OCI-M1 (cell line): ENCODE results near the gene B9D2.
"Not testable (repeated sequence)": the region's sequence is repeated elsewhere in the genome, so short reads cannot be mapped to it uniquely, and the experiment has no call there.

Experiments used
- DNase-seq: peaks from one replicate; lab custom pipeline; 2025; lab: John Stamatoyannopoulos, UW

The B9D2 gene

DNA sequence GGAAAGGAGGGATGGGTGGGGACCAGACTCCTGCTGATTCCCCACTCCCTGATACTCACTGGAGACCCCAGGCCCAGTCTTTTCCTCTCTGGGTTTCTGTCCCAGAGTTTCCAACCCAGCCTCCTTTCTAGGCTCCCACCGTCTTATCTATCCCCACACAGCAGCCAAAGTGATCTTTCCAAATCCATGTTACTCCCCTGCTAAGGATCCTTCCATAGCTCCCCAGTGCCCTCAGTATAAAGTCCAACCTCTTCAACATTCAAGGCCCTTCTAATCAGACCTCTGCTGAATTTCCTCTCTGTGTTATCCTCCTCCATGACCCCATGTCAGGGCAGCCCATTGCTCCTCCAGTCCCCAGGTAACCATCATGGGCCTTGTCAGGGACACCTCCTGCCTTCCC is 8.9 kb downstream of the B9D2 start:
- DNase-seq = no peak

DNA sequence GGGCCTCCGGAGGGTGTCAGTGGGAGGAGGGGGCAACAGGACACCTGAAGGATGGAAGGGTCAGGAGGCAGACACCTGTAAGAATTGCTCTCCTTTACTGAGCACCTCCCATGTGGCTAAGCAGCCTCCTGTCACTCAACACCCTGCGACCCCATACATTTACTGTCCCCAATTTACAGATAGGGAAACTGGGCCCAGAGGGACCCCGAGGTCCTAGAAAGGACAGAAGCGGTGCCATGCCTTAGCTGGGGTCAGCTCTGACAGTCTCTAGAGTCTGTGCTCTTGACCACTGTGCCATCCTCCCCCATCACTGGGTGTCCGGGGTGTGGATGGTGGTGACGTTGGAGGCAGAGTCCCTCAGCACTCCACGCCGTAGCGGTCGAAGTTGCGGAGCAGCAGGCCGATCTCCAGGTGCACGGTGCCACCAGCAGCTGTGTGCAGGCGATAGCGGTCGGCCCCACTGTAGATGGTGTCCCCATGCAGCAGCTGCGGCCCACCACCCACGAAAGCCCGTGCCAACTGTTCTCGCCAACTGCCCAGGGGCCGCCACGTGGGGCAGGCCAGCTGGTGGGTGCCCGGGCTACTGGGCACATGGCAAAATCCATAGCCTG is 9.5 kb downstream of the B9D2 start:
- no peak for DNase-seq

DNA sequence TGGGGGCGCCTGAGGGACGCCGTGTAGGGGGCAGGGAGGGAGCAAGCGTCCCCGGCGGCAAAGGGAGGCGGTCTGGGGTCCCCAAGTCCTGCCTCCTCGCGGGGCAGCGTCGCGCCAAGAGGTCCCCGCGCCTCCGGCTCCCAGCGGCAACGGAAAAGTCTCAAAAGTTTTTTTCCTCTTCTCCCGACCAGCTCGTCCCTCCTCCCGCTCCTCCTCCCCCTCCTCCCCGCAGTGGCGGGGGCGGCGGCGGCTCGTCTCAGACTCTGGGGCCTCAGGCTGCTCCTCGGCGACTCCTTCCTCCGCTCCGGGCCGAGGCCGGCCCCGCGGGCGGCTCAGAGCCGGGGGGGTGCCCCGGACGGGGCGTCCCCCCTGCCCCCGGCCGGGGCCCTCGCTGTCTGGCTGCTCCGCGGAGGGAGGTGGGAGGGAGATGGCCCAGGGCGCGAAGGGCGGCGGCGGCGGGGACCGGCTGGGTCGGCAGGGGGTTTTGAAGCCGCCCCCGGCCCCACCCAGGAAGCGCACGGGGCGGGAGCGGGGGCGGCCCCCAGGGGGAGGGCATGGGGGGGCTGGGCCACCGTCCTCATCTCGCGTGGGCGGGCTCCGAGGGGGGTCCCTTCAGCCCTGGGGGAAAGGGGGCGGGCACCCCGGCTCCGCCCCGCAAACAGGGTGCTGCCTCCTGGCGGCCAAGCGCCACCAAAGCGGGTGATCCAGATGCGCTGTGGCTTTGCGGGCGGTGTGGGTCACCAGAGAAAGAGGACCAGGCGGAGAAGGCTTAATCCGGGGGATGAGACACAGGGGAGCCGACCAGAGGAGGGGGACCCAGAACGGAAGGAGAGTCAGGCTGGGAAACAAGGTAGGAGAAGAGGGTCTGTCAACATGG is 10.2 kb downstream of the B9D2 start, which contains the start of gene TGFB1:
Gene TGFB1, minus strand, starts transcription at position 457 of the 877 bp plus-strand sequence. CDS start 878 bp downstream, outside the sequence.
- DNase-seq = peak; percentile 98

DNA sequence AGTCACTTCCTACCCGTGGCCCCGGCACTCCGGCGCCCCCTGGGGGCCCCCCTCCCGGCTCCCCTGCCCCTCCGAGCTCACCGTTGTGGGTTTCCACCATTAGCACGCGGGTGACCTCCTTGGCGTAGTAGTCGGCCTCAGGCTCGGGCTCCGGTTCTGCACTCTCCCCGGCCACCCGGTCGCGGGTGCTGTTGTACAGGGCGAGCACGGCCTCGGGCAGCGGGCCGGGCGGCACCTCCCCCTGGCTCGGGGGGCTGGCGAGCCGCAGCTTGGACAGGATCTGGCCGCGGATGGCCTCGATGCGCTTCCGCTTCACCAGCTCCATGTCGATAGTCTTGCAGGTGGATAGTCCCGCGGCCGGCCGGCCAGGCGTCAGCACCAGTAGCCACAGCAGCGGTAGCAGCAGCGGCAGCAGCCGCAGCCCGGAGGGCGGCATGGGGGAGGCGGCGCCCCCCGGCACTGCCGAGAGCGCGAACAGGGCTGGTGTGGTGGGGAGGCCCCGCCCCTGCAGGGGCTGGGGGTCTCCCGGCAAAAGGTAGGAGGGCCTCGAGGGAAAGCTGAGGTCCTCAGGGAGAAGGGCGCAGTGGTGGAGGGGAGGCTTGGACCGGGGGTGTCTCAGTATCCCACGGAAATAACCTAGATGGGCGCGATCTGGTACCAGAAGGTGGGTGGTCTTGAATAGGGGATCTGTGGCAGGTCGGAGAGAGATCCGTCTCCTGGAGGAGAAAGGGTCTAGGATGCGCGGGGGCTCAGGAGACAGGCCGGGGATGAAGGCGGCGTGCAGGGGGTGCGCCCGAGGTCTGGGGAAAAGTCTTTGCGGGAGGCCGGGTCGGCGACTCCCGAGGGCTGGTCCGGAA is 11.1 kb downstream of the B9D2 start:
- DNase-seq = peak; percentile 90

DNA sequence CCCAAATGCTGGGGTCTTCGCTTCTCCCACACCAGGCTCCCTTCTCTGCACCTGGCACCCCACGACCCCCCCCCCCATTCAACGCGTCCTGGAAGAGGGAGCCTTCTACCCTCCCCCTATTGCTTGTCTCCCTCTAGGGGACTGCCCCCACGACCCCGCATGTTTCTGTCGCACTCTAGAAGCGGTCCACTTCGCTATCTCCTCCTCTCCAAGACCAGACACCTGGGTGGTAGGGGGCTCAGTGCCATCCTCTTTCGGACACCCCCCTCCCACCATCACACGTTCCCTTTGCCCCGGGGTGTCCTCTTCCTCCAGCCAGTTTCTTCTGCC is 11.7 kb downstream of the B9D2 start:
- DNase-seq = no peak

- peak; percentile 86 for DNase-seq
Observed at GRCh38 chr19:41351339-41352245, 12.4 kb downstream of the B9D2 start.

- DNase-seq = peak; percentile 72
Observed at GRCh38 chr19:41350735-41351338, 13.1 kb downstream of the B9D2 start.

DNA sequence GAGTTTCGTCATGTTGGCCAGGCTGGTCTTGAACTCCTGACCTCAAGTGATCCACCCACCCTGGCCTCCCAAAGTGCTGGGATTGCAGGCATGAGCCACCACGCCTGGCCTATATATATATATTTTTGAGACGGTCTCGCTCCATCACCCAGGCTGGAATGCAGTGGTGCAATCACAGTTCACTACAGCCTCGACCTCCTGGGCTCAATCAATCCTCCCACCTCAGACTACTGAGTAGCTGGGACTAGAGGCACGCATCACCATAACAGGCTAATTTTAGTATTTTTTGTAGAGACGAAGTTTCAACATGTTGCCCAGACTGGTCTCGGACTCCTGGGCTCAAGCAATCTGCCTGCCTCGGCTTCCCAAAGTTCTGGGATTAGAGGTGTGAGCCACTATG is 17.0 kb downstream of the B9D2 start:
- not testable (repeated sequence) for DNase-seq

DNA sequence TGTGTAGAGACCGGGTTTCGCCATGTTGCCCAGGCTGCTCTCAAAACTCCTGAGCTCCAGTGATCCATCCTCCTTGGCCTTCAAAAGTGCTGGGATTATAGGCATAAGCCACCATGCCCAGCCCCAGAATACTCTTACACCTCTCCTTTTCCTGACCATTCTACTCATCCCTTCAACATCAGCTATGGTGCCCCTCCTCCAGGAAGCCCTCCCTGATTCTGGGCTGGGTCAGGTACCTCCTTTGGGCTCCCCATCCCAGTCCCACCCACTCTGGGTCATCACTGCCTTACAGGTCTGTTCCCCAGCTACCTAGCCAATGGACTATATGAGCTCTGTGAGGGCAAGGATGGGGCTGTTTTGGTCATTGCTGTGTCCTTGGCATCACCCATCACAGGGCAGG is 19.8 kb downstream of the B9D2 start:
- no peak for DNase-seq

- no peak for DNase-seq
Observed at GRCh38 chr19:41341669-41342490, 22.1 kb downstream of the B9D2 start.

GRCh38 chr19:41339936-41340335 is 24.0 kb downstream of the B9D2 start:
- DNase-seq = no peak

DNA sequence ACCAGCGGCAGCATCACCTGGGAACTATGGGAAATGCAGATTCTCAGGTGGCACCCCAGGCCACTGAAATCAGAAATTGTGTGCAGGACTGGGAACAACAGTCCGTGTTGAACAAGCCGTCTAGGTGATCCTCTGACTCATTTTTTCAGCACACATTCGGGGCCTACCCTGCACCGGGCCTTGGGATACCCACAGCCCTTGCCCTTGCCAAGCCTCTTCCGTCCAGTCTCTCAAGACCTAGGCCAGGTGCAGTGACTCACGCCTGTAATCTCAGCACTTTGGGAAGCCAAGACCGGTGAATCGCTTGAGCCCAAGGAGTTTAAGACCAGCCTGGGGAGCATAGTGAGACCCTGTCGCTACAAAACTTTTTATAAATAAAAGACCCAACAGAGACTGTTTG is 28.5 kb downstream of the B9D2 start:
- no peak for DNase-seq

- DNase-seq = peak; percentile 88
Observed at GRCh38 chr19:41334793-41335192, 29.2 kb downstream of the B9D2 start.

- DNase-seq = no peak
Observed at GRCh38 chr19:41332468-41332867, 31.5 kb downstream of the B9D2 start.

- no peak for DNase-seq
Observed at GRCh38 chr19:41332000-41332399, 31.9 kb downstream of the B9D2 start.

DNA sequence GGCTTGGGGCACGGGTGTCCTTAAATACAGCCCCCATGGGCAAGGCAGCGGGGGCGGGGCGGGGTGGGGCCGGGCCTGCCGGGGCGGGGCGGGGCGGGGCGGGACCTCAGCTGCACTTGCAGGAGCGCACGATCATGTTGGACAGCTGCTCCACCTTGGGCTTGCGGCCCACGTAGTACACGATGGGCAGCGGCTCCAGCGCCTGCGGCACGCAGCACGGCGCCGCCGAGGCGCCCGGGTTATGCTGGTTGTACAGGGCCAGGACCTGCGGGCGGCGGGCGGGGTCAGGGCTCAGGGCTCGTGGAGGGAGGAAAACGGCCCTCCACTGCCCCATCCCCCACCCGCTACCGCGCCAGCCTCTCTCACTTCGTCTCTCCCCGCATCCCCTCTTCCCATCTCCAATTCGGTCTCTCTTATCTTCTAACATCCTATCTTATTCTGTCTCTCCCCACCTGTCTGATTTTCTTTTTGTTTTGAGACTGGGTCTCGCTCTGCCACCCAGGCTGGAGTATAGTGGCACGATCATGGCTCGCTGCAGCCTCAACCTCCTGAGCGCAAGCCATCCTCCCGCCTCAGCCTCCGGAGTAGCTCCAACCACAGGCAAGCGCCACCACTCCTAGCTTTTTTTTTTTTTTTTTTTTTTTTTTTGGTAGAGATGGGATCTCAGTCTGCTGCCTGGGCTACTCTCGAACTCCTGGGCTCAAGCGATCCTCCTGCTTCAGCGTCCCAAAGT is 32.8 kb downstream of the B9D2 start:
- DNase-seq = no peak

DNA sequence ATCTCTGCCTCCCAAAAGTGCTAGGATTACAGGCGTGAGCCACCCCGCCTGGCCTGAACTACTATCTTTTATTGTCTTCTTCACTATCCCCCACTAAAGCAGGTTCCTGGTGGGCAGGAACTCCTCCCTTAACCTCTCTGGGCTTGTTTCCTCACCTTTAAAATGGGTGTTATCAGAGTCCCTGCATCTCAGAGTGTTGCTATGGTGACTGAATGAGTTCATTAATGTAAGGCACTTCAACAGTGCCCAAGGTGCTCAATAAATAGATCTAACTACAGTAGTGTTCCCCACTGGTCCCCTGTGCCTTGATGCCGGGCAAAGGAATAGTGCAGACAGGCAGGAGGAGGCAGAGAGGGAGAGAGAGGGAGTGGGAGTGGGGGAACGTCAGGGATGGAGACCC is 33.5 kb downstream of the B9D2 start:
- no peak for DNase-seq

DNA sequence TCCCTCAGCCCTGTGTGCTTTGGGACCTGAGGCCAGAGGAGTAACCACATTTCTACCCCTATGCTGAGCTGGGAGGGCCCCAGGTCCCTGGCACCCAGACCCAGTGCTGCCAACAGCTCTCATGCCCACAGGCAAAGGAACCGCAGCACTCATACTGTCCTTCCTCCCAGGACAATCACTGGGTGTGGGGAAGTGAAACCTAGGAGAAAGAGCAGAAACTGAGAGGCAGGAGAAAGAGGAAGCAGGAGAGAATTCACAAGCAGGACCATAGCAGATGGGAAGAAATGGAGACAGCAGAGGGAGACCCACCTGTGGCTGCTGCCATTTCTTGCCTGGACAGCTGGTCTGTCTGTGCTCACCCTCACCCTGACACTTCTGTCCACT is 35.1 kb downstream of the B9D2 start:
- DNase-seq = peak; percentile 56

DNA sequence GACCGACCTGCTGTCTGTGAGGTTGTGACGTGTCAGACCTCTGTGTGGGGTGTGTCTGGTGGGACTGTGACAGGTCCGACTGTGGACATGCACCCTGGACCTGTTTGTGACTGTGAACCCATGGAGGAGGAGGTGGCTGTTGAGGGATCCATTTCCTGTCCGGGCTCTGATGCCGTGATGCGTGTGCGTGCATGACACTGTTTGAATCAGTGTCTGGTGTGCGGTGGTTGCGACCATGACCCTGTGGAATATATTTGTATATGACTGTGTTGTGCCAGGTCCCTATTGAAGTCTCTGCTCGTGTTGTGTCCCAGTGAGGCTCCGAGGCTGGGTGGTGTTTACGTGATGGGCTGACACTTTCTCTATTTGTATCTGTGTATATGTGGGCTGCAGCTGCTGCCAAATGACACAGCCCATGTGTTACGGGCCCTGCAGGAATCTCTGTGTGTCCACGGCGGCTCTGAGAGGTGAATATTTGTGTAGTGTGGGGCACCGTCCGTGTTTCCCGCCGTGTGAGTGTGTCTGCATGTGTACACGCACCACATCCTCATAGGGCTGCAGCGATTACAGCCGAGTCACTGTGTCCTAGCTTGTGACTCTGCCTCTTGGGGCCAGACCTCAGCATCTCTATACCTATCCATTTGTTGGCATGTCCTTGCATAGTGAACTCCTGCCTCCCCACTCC is 35.6 kb downstream of the B9D2 start:
- DNase-seq = peak; percentile 56
